Stimulated activated effector memory CD8-positive, alpha-beta T cell treated with anti-CD3 and anti-CD28 coated beads, Interleukin-12 subunit alpha, Interleukin-12 subunit beta, amount 100 ng/mL, for 72 hours (primary cell): Measurements from ENCODE around the gene IL1RAPL2.
"Not testable (repeated sequence)": the region's sequence is repeated elsewhere in the genome, so short reads cannot be mapped to it uniquely, and the experiment has no call there.

ENCODE experiments used
- ATAC-seq: fragments of 150-1000 bp; cut with Tn5 transposase; 2 replicates; pipeline ENCODE4 v1.10.0; 2021
- DNase-seq, 2 donors: peaks; one replicate each; pipeline ENCODE4 v3.0.0; 2021 to 2022; ENCODE audit warnings: low spot score in 2 of 2
- H3K27ac Mint-ChIP-seq: one replicate; pipeline ENCODE4 v1.8.0; 2022; ENCODE audit warnings: mild to moderate bottlenecking, mixed read lengths
- H3K36me3 Mint-ChIP-seq: one replicate; pipeline ENCODE4 v1.8.0; 2022; ENCODE audit warnings: mild to moderate bottlenecking, mixed read lengths
- H3K4me1 Mint-ChIP-seq: one replicate; pipeline ENCODE4 v1.8.0; 2022; ENCODE audit warnings: mixed read lengths
- H3K4me3 Mint-ChIP-seq: one replicate; pipeline ENCODE4 v1.8.0; 2022; ENCODE audit warnings: mild to moderate bottlenecking, mixed read lengths
- H3K9me3 Mint-ChIP-seq: one replicate; pipeline ENCODE4 v1.8.0; 2022; ENCODE audit warnings: mixed read lengths

The IL1RAPL2 gene

DNA sequence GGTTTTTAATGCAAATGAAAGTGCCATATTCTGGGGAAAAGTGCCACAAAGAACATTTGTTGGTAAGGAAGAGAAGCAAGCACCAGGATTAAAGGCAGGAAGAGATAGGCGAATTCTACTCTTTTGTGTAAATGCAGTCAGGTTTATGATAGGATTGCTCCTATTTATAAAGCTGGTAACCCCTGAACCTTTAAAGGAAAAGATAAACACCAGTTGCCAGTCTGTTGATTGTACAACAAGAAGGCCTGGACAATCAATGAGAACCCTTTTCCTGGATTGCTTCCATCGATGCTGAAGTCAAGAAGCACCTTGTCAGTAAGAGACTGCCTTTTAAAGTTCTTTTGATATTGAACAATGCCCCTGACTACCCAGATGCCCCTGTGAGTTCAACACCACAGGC is 1098.2 kb downstream of the IL1RAPL2 start:
- ATAC-seq = no peak
- no peaks in the 10 kb centered on the region for H3K36me3 Mint-ChIP-seq
- H3K27ac Mint-ChIP-seq = no peak overlapping the region
- H3K4me1 Mint-ChIP-seq = no peaks in the 10 kb centered on the region
- DNase-seq = no peak
- peaks cover 9% of the 10 kb centered on the region for H3K9me3 Mint-ChIP-seq
- H3K4me3 Mint-ChIP-seq = no peak overlapping the region

GRCh38 chrX:105684288-105684687 is 1118.3 kb downstream of the IL1RAPL2 start:
- H3K4me3 Mint-ChIP-seq, H3K4me1 Mint-ChIP-seq, H3K27ac Mint-ChIP-seq, ATAC-seq, H3K9me3 Mint-ChIP-seq, DNase-seq, H3K36me3 Mint-ChIP-seq: not testable (repeated sequence)

DNA sequence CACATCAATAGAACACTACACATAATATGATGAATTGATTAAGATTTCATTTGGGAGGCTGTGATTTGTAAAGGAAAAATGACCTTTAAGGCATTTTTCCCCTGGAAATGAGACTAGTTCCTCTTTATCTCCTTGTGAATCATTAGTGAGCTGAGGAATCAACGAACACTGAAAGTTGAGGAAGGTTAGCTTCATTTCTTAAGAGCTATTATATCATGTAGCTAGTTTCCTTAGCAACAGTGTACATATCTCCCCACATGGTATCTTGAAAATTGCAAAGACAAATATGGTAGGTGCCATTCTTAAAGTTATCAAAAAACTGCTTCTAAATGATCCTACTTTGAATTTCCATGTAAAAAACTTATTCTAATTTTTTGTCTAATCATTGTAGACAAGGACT is 1128.8 kb downstream of the IL1RAPL2 start:
- no peak for ATAC-seq
- H3K4me3 Mint-ChIP-seq = no peak overlapping the region
- no peaks in the 10 kb centered on the region for H3K9me3 Mint-ChIP-seq
- no peak for DNase-seq
- no peak overlapping the region for H3K27ac Mint-ChIP-seq
- H3K4me1 Mint-ChIP-seq = no peaks in the 10 kb centered on the region
- H3K36me3 Mint-ChIP-seq = no peaks in the 10 kb centered on the region

- Mint-ChIP-seq H3K27ac (no peak overlapping the region), H3K36me3 (no peaks in the 10 kb centered on the region), H3K4me3 (no peak overlapping the region), H3K4me1 (no peaks in the 10 kb centered on the region), H3K9me3 (no peaks in the 10 kb centered on the region)
- DNase-seq = no peak
- no peak for ATAC-seq
Measured at GRCh38 chrX:105695451-105695850, 1129.5 kb downstream of the IL1RAPL2 start.

GRCh38 chrX:105696870-105697269 is 1130.9 kb downstream of the IL1RAPL2 start:
- Mint-ChIP-seq H3K4me3 (no peak overlapping the region), H3K4me1 (no peaks in the 10 kb centered on the region), H3K27ac (no peak overlapping the region), H3K36me3 (no peaks in the 10 kb centered on the region), H3K9me3 (no peaks in the 10 kb centered on the region)
- ATAC-seq = no peak
- no peak for DNase-seq

DNA sequence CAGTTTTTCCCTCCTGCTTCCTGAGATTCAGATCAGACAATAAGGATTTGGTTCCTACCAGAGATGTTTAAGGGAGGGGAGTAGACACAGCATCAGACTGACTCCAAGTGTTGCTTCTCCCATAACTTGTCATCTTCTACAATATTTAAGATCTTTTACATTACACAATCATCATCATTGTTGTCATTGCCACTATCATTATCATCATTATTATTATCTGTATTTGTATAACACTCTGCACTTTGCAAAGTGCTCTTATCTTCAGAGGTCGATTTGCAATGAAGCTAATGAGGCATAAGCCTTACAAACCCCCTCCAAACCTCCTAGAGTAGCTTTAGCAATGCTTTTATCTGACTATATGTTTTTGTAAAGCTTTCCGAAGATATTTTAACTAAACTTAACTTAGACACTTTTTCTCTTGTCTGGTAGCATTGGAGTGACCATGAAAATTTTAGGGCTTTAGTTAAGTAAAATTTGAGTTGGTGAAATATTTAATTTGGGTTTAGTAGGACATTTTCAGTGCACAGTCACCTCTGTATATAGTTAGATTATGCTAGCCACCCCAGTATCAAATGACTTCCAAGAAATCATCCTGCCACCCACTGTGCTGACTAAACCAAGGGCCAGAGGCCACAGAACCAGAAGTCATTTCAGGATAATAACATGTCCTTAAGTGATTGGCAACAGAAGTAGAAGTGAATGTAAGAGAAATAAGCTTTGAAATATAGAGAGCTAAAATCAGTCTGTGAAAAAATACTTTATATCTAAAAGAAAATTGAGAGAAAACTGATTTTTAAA is 1132.2 kb downstream of the IL1RAPL2 start:
- DNase-seq = no peak
- H3K36me3 Mint-ChIP-seq = no peaks in the 10 kb centered on the region
- H3K4me3 Mint-ChIP-seq = no peak overlapping the region
- H3K4me1 Mint-ChIP-seq = no peaks in the 10 kb centered on the region
- no peak overlapping the region for H3K27ac Mint-ChIP-seq
- H3K9me3 Mint-ChIP-seq = no peaks in the 10 kb centered on the region
- ATAC-seq = no peak

- Mint-ChIP-seq H3K27ac (no peak overlapping the region), H3K4me1 (no peaks in the 10 kb centered on the region), H3K9me3 (no peaks in the 10 kb centered on the region), H3K36me3 (no peaks in the 10 kb centered on the region), H3K4me3 (no peak overlapping the region)
- no peak for DNase-seq
- no peak for ATAC-seq
Measured at GRCh38 chrX:105700331-105700730, 1134.3 kb downstream of the IL1RAPL2 start.

- Mint-ChIP-seq H3K27ac (no peak overlapping the region), H3K36me3 (no peaks in the 10 kb centered on the region), H3K9me3 (peaks cover 4% of the 10 kb centered on the region), H3K4me3 (no peak overlapping the region), H3K4me1 (no peaks in the 10 kb centered on the region)
- no peak for DNase-seq
- no peak for ATAC-seq
Measured at GRCh38 chrX:105701310-105702052, 1135.5 kb downstream of the IL1RAPL2 start.

DNA sequence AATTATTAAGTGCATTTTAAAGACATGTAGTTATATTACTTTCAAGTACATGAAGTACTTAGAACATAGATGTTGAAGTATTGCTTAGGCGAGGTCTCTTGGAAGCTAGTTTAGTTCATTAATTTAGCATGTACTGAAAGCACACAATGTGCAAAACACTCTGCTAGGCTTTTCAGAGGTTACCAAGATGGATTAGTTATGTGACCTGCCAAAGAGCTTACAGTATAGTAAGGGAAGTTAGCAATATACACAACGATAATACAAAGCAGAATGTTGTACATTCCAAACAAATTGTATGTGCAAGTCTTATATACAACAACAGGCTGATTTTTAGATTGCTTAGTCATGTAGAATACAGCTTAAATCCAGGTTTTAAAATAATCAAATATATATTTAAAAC is 1137.9 kb downstream of the IL1RAPL2 start:
- H3K9me3 Mint-ChIP-seq = peaks cover 4% of the 10 kb centered on the region
- H3K4me1 Mint-ChIP-seq = no peaks in the 10 kb centered on the region
- ATAC-seq = no peak
- H3K4me3 Mint-ChIP-seq = no peak overlapping the region
- DNase-seq = no peak
- no peak overlapping the region for H3K27ac Mint-ChIP-seq
- no peaks in the 10 kb centered on the region for H3K36me3 Mint-ChIP-seq

DNA sequence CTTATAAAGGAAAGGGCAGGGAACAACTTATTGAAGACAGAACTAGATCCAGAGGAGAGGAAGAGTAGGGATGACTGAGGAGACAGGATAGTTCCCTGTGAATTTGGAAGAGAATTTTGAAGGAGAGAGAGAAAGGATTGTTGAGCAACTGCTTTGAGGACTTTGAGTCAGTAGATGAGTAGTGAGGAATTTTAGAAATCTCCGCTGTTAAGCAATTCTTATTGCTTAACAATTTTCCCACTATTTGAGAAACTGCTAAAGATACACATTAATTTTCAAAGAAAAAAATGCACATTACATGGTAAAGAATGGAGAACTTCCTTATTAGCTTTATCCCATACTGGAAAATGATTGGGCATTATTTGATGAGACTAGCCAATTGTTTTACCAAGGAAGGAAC is 1140.0 kb downstream of the IL1RAPL2 start:
- DNase-seq = no peak
- H3K4me3 Mint-ChIP-seq = no peak overlapping the region
- H3K9me3 Mint-ChIP-seq = peaks cover 8% of the 10 kb centered on the region
- no peak for ATAC-seq
- no peaks in the 10 kb centered on the region for H3K4me1 Mint-ChIP-seq
- H3K27ac Mint-ChIP-seq = no peak overlapping the region
- no peaks in the 10 kb centered on the region for H3K36me3 Mint-ChIP-seq

DNA sequence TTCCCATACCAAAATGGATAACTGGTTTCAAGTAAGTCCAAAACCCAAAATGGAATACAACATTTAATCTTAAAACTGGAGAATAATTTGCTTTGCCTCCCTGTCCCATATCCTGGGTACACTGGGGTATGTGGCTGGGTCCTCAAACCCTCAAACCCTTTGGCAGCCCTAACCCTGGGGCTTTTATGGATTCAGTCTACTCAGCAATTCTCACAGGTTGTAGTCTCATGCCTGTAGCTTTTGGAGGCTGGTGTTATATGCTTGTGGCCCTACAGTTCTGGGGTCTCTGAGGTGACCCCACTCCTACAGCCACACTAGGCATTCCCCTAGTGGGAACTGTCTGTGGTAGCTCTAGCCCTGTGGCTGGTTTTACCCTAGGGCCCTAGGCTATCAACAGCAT is 1145.8 kb downstream of the IL1RAPL2 start:
- DNase-seq (no peak), ATAC-seq (no peak)
- Mint-ChIP-seq H3K27ac (no peak overlapping the region), H3K4me1 (no peaks in the 10 kb centered on the region), H3K4me3 (no peak overlapping the region), H3K9me3 (peaks cover 12% of the 10 kb centered on the region), H3K36me3 (no peaks in the 10 kb centered on the region)

DNA sequence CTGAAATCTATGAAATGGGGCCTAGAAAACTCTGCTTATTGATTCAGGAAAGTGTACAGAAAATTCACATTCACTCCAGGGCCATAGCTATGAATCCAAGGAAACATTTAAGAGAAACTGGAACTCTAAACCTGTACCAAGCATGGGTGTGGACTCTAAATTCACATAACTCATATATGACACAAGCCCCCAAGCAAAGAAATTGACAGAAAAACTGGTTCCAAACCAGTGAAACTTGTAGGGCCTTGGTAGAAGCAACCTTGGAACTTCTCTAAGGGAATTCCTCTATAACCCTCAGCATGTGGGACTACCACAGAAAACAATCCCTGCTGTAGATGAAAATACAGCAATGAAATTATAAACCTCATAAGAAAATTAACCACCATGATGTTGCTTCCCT is 1149.7 kb downstream of the IL1RAPL2 start:
- Mint-ChIP-seq H3K4me3 (no peak overlapping the region), H3K4me1 (no peaks in the 10 kb centered on the region), H3K36me3 (no peaks in the 10 kb centered on the region), H3K27ac (no peak overlapping the region), H3K9me3 (peaks cover 8% of the 10 kb centered on the region)
- DNase-seq (no peak), ATAC-seq (no peak)

- Mint-ChIP-seq H3K4me3 (no peak overlapping the region), H3K36me3 (no peaks in the 10 kb centered on the region), H3K4me1 (no peaks in the 10 kb centered on the region), H3K27ac (no peak overlapping the region), H3K9me3 (peaks cover 8% of the 10 kb centered on the region)
- ATAC-seq (no peak), DNase-seq (no peak)
Measured at GRCh38 chrX:105723966-105724735, 1158.2 kb downstream of the IL1RAPL2 start.

DNA sequence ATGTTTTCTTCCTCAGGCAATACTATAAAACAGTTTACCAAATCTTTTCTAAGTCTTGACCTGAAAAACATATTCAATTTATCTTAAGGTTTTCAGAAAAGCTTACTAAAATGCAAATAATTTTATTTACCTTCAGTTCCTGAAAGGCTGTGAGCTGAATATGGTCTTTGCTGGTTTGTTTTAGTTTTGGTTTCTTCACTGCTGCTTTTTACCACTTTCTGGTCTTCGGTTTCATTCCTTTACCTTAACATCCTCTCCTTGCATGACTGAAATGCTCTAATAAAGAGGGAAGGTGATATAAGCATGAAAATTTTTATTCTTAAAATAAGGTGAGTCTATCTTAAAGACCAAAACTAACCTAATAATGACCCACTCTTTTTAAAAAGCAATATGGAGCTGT is 1159.2 kb downstream of the IL1RAPL2 start:
- Mint-ChIP-seq H3K4me1 (no peaks in the 10 kb centered on the region), H3K36me3 (no peaks in the 10 kb centered on the region), H3K4me3 (no peak overlapping the region), H3K9me3 (peaks cover 11% of the 10 kb centered on the region), H3K27ac (no peak overlapping the region)
- DNase-seq (no peak), ATAC-seq (no peak)

DNA sequence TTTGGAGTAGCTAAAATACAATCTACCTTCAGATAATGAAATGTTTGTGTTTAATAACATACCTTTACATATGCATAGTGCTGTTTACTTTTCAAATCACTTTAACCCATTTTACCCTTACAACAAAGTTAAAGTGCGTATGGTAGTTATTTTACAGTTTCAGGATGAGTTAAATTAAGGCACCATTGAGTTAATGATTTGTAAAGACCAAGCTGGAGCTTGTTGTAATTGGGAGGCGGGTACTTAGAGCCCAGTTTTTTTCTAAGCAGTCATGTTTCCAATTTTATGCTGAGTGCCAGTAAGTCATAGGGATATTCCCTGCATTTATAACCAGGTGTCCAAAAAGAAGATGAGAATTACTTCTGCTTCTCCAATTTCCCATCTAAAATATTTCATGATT is 1172.2 kb downstream of the IL1RAPL2 start:
- Mint-ChIP-seq H3K9me3 (peaks cover 4% of the 10 kb centered on the region), H3K36me3 (no peaks in the 10 kb centered on the region), H3K27ac (no peak overlapping the region), H3K4me1 (no peaks in the 10 kb centered on the region), H3K4me3 (no peak overlapping the region)
- ATAC-seq (no peak), DNase-seq (no peak)
